Measurements from ENCODE around the gene EPHB2.

The EPHB2 gene

DNA sequence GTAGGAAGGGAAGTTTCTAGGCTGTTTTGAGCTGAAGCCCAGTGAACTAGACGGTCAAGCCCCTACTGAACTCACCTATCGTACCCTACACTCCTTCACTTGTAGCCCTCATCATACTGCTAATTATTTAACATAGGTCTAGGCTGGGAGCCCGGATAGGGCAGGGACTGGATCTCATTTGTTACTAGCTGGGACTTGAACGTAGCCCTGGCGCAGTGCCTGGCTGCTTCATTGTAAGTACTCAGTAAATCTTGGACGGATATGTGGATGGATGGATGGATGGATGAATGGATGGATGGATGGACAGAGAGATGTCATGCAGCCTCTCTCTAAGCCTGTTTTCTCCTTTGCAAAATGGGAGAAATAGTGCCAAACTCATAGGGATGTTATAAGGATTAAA lies 129.2 kb downstream of the EPHB2 start:
- Histone ChIP-seq H3K4me3 (ENCODE audit: low read depth, low read length) (no peak overlapping the region), H3K9me3 (ENCODE audit: control insufficient read depth, insufficient read depth, low read depth, low read length) (no peaks in the 10 kb centered on the region), H3K36me3 (ENCODE audit: control insufficient read depth in 2 of 2, insufficient read depth in 1 of 2, low read length in 2 of 2) (no peaks in the 10 kb centered on the region), H3K27ac (ENCODE audit: extremely low read depth, low read depth, low read length) (no peak overlapping the region), H3K4me1 (ENCODE audit: control insufficient read depth, insufficient read depth, low read length) (no peaks in the 10 kb centered on the region)
- POLR2A ChIA-PET = no interaction called here
- TF ChIP-seq BCL11A (tag by site-specific recombination; IDR thresholded peaks at IDR 0.05; ENCODE audit: low read depth) (no peak), ZNF16 (tag by site-specific recombination; IDR thresholded peaks at IDR 0.05; ENCODE audit: low read depth) (no peak), ZFHX2 (tag by site-specific recombination; conservative IDR thresholded peaks at IDR 0.05) (no peak), ZBTB49 (tag by site-specific recombination; IDR thresholded peaks at IDR 0.05; ENCODE audit: low read depth) (no peak), ZBTB21 (tag by site-specific recombination; IDR thresholded peaks at IDR 0.05) (no peak), ZNF202 (tag by site-specific recombination; IDR thresholded peaks at IDR 0.05; ENCODE audit: borderline replicate concordance) (no peak), ZFP41 (tag by site-specific recombination; IDR thresholded peaks at IDR 0.05; ENCODE audit: borderline replicate concordance) (no peak), ZNF37A (tag by site-specific recombination; IDR thresholded peaks at IDR 0.05) (no peak), ZNF24 (tag by site-specific recombination; IDR thresholded peaks at IDR 0.05) (no peak), ZSCAN16 (tag by site-specific recombination; IDR thresholded peaks at IDR 0.05) (no peak)
- CTCF ChIA-PET = interaction anchor here (0.6 to 0.8 kb wide), 2 partner anchors 14 to 423 kb away, joined by 3 to 4 read pairs; no protein-coding TSS in a partner anchor

GRCh38 chr1:22841142-22841541 lies 130.5 kb downstream of the EPHB2 start:
- H3K4me3 ChIP-seq (ENCODE audit: low read depth, low read length) = no peak overlapping the region
- ChIA-PET POLR2A (no interaction called here), CTCF (no interaction called here)
- TF ChIP-seq ZNF37A (tag by site-specific recombination; IDR thresholded peaks at IDR 0.05) (no peak), ZNF24 (tag by site-specific recombination; IDR thresholded peaks at IDR 0.05) (no peak), ZNF26 (tag by site-specific recombination; IDR thresholded peaks at IDR 0.05) (no peak), ZNF621 (tag by site-specific recombination; IDR thresholded peaks at IDR 0.05) (no peak), ZNF513 (tag by site-specific recombination; IDR thresholded peaks at IDR 0.05) (no peak), ZNF132 (tag by site-specific recombination; IDR thresholded peaks at IDR 0.05; ENCODE audit: borderline replicate concordance) (no peak), ZNF169 (tag by site-specific recombination; IDR thresholded peaks at IDR 0.05) (no peak), SCRT2 (tag by site-specific recombination; IDR thresholded peaks at IDR 0.05) (no peak), MEIS1 (CRISPR knock-in tag; IDR thresholded peaks at IDR 0.05; ENCODE audit: borderline replicate concordance) (no peak), ZFP69B (tag by site-specific recombination; IDR thresholded peaks at IDR 0.05) (no peak), ZNF610 (tag by site-specific recombination; IDR thresholded peaks at IDR 0.05; ENCODE audit: borderline replicate concordance) (no peak)
- TF ChIP-seq, protein P1, sequence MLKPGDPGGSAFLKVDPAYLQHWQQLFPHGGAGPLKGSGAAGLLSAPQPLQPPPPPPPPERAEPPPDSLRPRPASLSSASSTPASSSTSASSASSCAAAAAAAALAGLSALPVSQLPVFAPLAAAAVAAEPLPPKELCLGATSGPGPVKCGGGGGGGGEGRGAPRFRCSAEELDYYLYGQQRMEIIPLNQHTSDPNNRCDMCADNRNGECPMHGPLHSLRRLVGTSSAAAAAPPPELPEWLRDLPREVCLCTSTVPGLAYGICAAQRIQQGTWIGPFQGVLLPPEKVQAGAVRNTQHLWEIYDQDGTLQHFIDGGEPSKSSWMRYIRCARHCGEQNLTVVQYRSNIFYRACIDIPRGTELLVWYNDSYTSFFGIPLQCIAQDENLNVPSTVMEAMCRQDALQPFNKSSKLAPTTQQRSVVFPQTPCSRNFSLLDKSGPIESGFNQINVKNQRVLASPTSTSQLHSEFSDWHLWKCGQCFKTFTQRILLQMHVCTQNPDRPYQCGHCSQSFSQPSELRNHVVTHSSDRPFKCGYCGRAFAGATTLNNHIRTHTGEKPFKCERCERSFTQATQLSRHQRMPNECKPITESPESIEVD (tag by site-specific recombination; IDR thresholded peaks at IDR 0.05) = no peak
- TF ChIP-seq, protein P2, sequence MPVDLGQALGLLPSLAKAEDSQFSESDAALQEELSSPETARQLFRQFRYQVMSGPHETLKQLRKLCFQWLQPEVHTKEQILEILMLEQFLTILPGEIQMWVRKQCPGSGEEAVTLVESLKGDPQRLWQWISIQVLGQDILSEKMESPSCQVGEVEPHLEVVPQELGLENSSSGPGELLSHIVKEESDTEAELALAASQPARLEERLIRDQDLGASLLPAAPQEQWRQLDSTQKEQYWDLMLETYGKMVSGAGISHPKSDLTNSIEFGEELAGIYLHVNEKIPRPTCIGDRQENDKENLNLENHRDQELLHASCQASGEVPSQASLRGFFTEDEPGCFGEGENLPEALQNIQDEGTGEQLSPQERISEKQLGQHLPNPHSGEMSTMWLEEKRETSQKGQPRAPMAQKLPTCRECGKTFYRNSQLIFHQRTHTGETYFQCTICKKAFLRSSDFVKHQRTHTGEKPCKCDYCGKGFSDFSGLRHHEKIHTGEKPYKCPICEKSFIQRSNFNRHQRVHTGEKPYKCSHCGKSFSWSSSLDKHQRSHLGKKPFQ (tag by site-specific recombination; IDR thresholded peaks at IDR 0.05) = no peak
- TF ChIP-seq, protein P3, sequence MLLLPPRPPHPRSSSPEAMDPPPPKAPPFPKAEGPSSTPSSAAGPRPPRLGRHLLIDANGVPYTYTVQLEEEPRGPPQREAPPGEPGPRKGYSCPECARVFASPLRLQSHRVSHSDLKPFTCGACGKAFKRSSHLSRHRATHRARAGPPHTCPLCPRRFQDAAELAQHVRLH (tag by site-specific recombination; IDR thresholded peaks at IDR 0.05) = no peak
- no peaks in the 10 kb centered on the region for H3K4me1 ChIP-seq (ENCODE audit: control insufficient read depth, insufficient read depth, low read length)
- no peaks in the 10 kb centered on the region for H3K9me3 ChIP-seq (ENCODE audit: control insufficient read depth, insufficient read depth, low read depth, low read length)
- H3K36me3 ChIP-seq (ENCODE audit: control insufficient read depth in 2 of 2, insufficient read depth in 1 of 2, low read length in 2 of 2) = no peaks in the 10 kb centered on the region
- no peak overlapping the region for H3K27ac ChIP-seq (ENCODE audit: extremely low read depth, low read depth, low read length)

Data from HEK293 (cell line).